NCI-H2107 (cell line): Measurements from ENCODE around the gene TACSTD2.
A peak's percentile ranks its signal among the peaks of the same experiment; 100 is the strongest.
"Not testable (repeated sequence)": the region's sequence is repeated elsewhere in the genome, so short reads cannot be mapped to it uniquely, and the experiment has no call there.

Experiments
- DNase-seq: peaks from one replicate; lab custom pipeline; 2025; lab: John Stamatoyannopoulos, UW

The TACSTD2 gene

GRCh38 chr1:58563715-58564114 lies 13.3 kb downstream of the TACSTD2 start:
- not testable (repeated sequence) for DNase-seq

GRCh38 chr1:58561633-58562032 lies 15.4 kb downstream of the TACSTD2 start:
- no peak for DNase-seq

GRCh38 chr1:58555393-58555792 lies 21.7 kb downstream of the TACSTD2 start:
- no peak for DNase-seq

GRCh38 chr1:58551186-58552140 lies 25.6 kb downstream of the TACSTD2 start:
- DNase-seq: no peak

- DNase-seq: not testable (repeated sequence)
Measured at GRCh38 chr1:58549291-58549690, 27.8 kb downstream of the TACSTD2 start.

GRCh38 chr1:58548371-58548770 lies 28.7 kb downstream of the TACSTD2 start:
- DNase-seq: no peak

GRCh38 chr1:58546520-58547308 lies 30.3 kb downstream of the TACSTD2 start, which contains the start of gene OMA1:
TSS of gene OMA1 (minus strand) at chr1:58546726. CDS start at chr1:58539294, 7,432 bp downstream.
- DNase-seq: peak; percentile 97

- peak; percentile 40 for DNase-seq
Measured at GRCh38 chr1:58545591-58546519, 31.2 kb downstream of the TACSTD2 start.

- DNase-seq: no peak
Measured at GRCh38 chr1:58543260-58543659, 33.8 kb downstream of the TACSTD2 start.

- no peak for DNase-seq
Measured at GRCh38 chr1:58539553-58539952, 37.5 kb downstream of the TACSTD2 start.

GRCh38 chr1:58538821-58539220 lies 38.2 kb downstream of the TACSTD2 start:
- no peak for DNase-seq

- DNase-seq: not testable (repeated sequence)
Measured at GRCh38 chr1:58531842-58532241, 45.2 kb downstream of the TACSTD2 start.

GRCh38 chr1:58529284-58529683 lies 47.8 kb downstream of the TACSTD2 start:
- DNase-seq: no peak

GRCh38 chr1:58528518-58528917 lies 48.5 kb downstream of the TACSTD2 start:
- no peak for DNase-seq
